ENCODE results near the gene PHTF1.

Gene PHTF1

GRCh38 chr1:113692342-113692741, 66.9 kb downstream of the PHTF1 start:
- DNase-seq (ENCODE audit: low read depth): no peak
- H3K4me3 ChIP-seq (ENCODE audit: low read depth, low read length): no peak overlapping the region
- no peak for TF ChIP-seq CTCF (IDR thresholded peaks at IDR 0.05; ENCODE audit: insufficient read depth, low read depth, low read length, missing control alignments)

GRCh38 chr1:113691184-113691583, 68.1 kb downstream of the PHTF1 start:
- no peak overlapping the region for H3K4me3 ChIP-seq (ENCODE audit: low read depth, low read length)
- DNase-seq (ENCODE audit: low read depth): no peak
- TF ChIP-seq CTCF (IDR thresholded peaks at IDR 0.05; ENCODE audit: insufficient read depth, low read depth, low read length, missing control alignments): no peak

GRCh38 chr1:113686891-113687618, 72.2 kb downstream of the PHTF1 start:
- H3K4me3 ChIP-seq (ENCODE audit: low read depth, low read length): no peak overlapping the region
- no peak for DNase-seq (ENCODE audit: low read depth)
- TF ChIP-seq CTCF (IDR thresholded peaks at IDR 0.05; ENCODE audit: insufficient read depth, low read depth, low read length, missing control alignments): no peak

GRCh38 chr1:113684153-113684541, 75.1 kb downstream of the PHTF1 start:
- H3K4me3 ChIP-seq (ENCODE audit: low read depth, low read length): no peak overlapping the region
- TF ChIP-seq CTCF (IDR thresholded peaks at IDR 0.05; ENCODE audit: insufficient read depth, low read depth, low read length, missing control alignments): no peak
- DNase-seq (ENCODE audit: low read depth): no peak

GRCh38 chr1:113683384-113684152, 75.7 kb downstream of the PHTF1 start:
- DNase-seq (ENCODE audit: low read depth): no peak
- H3K4me3 ChIP-seq (ENCODE audit: low read depth, low read length): no peak overlapping the region
- TF ChIP-seq CTCF (IDR thresholded peaks at IDR 0.05; ENCODE audit: insufficient read depth, low read depth, low read length, missing control alignments): no peak

- TF ChIP-seq CTCF (IDR thresholded peaks at IDR 0.05; ENCODE audit: insufficient read depth, low read depth, low read length, missing control alignments): no peak
- DNase-seq (ENCODE audit: low read depth): no peak
- H3K4me3 ChIP-seq (ENCODE audit: low read depth, low read length): no peak overlapping the region
These were observed 77.5 kb downstream of the PHTF1 start for GRCh38 chr1:113681596-113682337.
